Measurements from ENCODE around the gene UCP2.

GRCh38 chr11:74002832-74003231, 20.2 kb upstream of the UCP2 start:
- no peak for TF ChIP-seq CTCF (conservative IDR thresholded peaks at IDR 0.05; ENCODE audit: low read length)
- TF ChIP-seq EZH2phosphoT487 (IDR thresholded peaks at IDR 0.05; ENCODE audit: borderline replicate concordance, low read depth, low read length), result no peak
